CD4-positive, alpha-beta T cell treated with Interleukin-15 for 1 hour (primary cell): ENCODE results near the gene RBM46.

Experiments
- DNase-seq: peaks from one replicate; pipeline ENCODE4 v3.0.0-alpha.2; 2020

RBM46 gene

DNA sequence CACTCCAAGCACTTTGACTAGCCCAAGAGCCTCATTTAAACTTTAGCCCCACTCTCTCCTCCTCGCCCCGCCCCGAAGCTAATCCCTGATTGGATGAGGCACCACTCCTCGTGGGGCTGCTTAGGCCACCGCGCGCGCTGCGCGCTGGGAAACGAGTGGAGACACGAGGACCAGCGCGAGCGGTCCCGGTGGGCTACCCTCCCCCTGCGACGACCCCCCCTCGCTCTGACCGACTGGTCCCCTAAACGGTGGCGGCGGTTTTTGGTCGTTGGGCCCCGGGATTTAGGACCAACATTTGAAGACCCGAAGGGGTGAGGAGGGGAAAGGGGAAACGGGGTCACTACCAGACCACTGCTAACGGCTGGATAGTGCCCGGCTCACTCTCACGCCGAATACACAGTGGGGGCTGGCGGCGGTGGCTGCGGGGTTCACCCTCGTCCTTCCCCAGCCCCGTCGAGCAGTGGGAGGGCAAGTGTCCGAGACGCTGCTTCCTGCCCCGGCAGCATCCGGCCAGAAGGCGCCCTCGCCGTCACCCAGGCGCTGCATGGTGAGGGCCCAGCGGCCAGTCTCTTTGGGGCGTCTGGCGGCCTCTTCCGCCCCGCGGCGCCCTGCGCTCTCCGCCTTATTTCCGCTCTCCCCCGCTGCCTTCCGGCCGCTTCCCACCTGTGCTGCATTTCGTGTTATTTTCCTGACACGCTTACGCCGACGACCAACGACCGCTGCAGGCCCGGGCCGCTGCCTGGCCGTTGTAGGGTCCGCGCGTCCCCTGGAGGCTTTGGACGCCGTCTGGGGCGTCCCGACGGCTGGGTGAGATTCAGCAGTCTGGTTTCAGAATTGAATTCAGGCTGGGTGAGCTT is at the start of gene RBM46:
TSS of gene RBM46 (plus strand) at position 147 of the 857 bp plus-strand sequence. CDS start 15,481 bp downstream, outside the sequence.
- DNase-seq = no peak

DNA sequence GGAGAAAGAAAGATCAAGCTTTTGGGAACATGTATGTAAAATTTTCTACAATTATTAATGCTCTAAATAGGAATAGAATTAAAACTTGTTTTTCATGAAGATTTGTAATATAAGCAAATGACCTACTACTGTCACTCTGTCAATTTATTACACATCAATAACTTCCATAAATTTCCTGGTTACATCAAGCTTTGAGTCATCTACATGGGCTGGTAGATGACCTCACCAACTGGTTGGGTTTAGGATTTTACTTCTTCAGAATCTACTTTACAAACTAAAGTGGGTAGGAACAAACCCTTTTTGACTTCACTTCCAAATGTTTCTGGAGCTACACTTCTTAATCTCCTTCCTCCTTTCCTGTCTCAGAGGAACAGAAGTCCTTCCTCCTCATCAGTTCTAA is 49.3 kb upstream of the RBM46 start:
- DNase-seq = no peak

DNA sequence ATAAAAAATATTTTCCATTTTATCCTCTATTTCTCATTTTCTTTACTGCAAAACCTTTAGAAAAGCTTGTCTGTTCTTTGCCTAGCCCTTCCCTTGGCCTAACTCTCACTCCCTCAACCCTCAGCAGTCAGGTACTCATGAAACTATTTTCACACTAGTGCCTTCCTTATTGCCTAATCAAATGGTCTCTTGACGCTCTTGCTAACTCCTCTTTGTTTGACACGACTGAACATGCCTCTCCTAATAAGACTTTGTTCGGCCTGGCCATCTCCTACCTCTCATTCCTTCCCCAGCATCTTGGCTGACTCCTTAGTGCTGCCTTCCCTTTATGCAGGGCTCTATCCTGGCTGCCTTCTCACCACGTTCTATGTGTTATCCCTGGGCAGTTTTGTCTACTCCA is 48.4 kb upstream of the RBM46 start:
- DNase-seq = no peak

DNA sequence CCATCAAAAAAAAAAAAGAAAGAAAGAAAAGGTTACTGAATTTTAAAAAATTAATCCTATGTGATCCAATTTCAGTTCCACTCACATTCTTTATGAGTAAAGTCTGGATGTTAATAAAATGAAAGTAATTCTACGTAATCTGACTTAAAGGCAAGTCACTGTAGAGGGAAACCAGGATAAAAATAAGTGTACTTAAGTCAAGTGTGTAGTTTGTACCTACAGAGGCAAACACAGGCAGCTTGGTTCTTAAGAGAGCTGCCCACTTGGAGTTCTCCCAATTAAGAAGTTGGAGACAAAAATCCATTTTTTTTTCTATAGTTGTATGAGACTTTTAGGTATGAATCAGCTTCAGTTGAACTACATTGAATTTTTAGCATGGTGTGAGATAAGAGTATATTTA is 44.3 kb upstream of the RBM46 start:
- no peak for DNase-seq

DNA sequence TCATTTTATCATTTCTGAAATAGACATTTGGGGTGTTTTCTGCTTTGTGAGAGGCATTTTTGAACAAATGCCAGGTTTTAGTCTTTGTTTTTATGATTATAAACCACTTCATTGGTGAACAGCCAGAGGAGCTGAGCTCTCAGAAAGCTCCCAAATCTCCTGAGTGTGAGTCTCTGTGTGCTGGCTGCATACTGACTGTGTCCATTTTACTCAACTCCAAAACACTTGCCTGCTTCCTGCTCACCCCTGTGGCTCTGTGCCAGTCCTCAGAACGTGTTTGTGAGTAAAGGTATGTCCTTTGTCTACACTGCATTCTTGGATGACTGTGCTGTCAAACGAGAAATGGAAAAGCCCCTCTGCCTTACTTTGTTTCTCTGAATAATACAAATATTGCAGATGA is 42.6 kb upstream of the RBM46 start:
- DNase-seq = no peak

- no peak for DNase-seq
These were observed 42.0 kb upstream of the RBM46 start for GRCh38 chr4:154739111-154739510.

- DNase-seq = no peak
These were observed 40.6 kb upstream of the RBM46 start for GRCh38 chr4:154740462-154740861.

- no peak for DNase-seq
These were observed 39.9 kb upstream of the RBM46 start for GRCh38 chr4:154741131-154741665.

DNA sequence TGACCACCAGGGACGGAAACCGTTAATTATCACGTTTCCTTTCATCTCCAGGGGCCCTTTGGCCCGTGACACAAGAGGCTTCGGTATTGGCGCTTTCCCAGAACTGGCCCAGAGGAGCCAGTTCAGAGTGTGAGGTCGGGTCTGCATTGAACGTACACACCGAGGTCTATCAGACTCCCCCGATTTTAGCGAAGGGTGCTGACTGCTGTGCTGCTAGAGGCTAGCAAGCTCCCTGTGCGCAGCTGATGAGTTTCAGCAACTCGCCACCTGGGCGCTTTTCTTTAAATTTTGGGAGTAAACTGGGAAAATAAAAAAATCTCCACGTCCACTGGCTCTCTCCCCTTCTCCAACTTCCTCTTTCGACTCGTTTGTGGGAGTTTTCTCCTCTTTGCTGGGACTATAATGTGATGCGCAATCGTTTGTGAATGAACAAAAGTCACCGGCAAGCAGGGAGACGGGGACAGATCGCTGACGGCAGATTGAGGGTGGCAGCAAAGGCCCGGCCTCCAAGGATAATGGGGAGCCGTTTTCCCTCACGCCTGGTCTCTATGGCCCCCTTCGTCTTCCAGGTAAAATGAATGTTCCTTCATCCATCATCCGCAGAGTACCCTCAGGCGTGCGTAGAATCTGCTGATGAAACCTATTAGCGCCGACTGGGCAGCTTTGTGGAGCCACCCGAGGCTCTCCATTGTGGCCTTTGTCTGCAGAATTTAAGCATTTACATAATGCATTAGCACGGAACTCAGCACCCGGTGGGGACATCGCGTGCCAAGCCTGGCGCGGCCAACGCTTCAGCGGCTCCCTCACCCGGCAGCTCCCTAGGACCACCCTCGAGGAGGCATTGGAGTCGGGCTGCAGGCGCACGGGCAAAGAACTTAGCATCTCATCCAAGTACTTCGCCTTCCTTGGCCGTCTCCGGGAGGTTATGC is 38.9 kb upstream of the RBM46 start:
- DNase-seq = no peak

- no peak for DNase-seq
These were observed 37.3 kb upstream of the RBM46 start, which contains the start of gene LRAT for GRCh38 chr4:154743683-154744340. LRAT (plus strand) TSS chr4:154744000; CDS start chr4:154744327, 327 bp downstream.

DNA sequence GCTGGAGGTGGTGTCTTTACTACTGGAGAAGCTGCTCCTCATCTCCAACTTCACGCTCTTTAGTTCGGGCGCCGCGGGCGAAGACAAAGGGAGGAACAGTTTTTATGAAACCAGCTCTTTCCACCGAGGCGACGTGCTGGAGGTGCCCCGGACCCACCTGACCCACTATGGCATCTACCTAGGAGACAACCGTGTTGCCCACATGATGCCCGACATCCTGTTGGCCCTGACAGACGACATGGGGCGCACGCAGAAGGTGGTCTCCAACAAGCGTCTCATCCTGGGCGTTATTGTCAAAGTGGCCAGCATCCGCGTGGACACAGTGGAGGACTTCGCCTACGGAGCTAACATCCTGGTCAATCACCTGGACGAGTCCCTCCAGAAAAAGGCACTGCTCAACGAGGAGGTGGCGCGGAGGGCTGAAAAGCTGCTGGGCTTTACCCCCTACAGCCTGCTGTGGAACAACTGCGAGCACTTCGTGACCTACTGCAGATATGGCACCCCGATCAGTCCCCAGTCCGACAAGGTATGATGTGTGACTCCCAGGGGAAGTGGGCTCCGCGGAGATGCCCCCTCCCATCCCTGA is 36.6 kb upstream of the RBM46 start:
- no peak for DNase-seq

DNA sequence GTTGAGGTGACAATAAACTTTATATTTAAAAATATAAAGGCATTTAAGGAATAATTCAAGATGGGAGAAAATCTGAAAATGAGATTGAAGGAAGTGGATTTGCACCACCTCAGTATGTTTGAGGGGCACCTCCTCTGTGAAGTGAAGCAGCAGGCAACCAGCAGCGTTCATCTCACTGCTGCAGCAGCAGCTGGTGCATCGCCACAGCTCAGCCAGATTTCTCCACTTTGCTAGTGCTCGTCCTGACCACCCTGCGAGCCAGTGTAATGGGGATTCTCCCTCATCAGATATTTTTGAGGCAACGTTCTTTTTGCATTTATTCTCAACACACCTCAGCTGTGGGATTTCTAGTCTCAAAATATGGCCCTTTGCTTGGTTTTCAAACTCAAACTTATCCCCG is 23.4 kb upstream of the RBM46 start:
- no peak for DNase-seq

- DNase-seq = no peak
These were observed 20.2 kb upstream of the RBM46 start for GRCh38 chr4:154760895-154761294.

DNA sequence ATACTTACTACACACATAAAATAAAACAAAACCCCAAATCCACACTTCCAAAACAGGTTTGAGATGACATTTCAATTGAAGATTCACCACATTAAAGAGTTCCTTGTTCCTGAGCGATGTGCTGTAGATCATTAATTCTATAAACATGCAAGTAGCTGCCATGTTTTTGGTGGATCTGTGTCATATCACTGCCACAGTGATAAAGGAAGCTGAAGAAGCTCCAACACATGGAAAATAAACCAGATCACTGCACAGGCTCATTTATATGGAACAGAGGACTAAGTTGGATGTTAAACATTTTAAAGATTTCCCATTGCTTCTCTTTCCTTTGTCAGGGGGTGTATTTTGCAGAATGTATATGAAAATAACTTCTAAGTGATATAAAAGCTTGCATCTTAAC is 2.8 kb upstream of the RBM46 start:
- no peak for DNase-seq

GRCh38 chr4:154779362-154779947 is 1.6 kb upstream of the RBM46 start:
- no peak for DNase-seq

GRCh38 chr4:154781983-154782293 is 866 bp downstream of the RBM46 start:
- no peak for DNase-seq

DNA sequence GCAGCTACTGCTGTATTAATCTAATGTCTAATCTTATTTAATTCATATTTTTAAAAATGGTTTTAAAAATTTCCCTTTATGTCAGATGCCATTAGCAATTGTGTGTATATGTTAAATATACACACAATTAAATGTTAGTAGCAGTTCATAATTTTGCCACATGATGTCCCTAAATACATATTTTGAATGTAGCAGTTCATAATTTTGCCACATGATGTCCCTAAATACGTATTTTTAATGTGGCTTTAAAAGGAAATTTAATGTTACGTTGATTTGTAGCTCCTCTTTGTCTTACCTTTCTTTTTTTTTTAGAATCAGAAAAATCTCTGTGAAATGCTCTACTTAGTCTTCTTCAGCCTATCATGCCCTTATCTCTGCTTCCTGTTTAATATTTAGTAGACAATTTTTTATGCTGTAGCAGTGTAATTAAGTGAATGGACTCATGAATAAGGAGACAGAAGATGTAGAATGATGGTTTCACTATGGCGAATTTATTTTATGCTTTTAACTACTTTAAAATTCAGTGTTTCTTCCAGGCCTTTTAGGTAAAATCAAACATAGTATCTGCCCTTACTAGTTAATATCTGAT is 26.1 kb downstream of the RBM46 start:
- no peak for DNase-seq

DNA sequence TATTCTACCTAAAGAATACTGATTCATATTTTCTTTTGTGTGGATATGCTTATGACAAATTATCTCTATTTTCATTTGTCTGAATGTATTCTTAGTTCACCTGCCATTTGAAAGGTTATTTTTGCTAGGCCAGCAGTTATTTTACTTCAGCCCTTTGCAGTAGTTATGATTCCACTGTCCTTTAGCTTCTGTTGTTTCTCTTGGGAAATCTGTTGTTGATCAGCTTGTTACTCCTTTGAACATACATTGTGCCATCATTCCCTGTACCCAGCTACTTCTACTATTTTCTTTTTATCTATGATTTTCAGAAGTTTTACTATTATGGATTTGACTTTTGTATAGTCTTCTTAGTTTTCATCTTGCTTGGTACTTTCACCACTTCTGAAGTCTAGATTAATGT is 37.2 kb downstream of the RBM46 start:
- DNase-seq = no peak

DNA sequence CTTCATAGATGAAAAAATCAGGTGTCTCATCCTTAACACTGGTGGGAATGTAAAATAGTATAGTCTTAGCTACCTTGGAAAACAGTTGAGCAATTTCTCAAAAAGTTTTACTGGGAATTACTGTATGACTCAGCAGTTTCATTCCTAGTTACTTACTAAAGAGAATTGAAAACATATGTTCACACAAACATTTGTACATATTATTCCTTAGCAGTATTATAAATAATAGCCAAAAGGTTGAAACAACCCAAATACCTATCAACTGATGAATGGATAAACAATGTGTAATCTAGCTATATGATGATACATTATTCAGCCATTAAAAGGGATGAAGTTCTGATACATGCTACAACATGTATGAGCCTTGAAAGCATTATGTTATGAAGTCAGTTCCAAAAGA is 41.7 kb downstream of the RBM46 start:
- DNase-seq = no peak

DNA sequence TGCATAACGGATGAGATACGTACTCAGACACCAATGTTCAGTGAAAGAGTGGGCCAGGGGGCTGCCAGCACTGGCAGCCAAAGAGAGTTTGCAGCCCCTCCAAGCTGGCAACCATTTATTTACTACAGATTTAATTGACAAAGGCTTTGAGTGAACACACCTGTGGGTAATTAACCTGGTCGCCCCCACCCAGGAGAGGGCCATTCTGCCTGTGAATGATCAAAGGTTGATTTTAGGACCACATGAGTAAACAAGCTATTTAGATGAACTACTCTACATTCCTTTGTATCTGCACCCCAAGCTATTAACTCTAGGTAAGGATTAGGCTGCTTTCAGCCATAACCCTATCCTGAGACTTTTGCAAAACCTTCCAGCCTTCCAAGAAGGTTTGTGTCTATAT is 55.0 kb downstream of the RBM46 start:
- DNase-seq = no peak

GRCh38 chr4:154836513-154836912 is 55.4 kb downstream of the RBM46 start:
- DNase-seq = no peak

GRCh38 chr4:154838155-154838554 is 57.1 kb downstream of the RBM46 start:
- no peak for DNase-seq
